A673 (cell line): Measurements from ENCODE around the gene RFK.

Source experiments
- EZH2 ChIP-seq: fragments of 200-600 bp; sonication (generic); IDR thresholded peaks from 2 replicates; pipeline ENCODE4 v1.6.1; 2017; ENCODE audit warnings: borderline replicate concordance, low read depth, mild to moderate bottlenecking, mixed read lengths, antibody characterized with exemption, low read length; ENCODE audit not compliant: poor library complexity, severe bottlenecking
- TF ChIP-seq, protein P1 (sequence below): fragments of 300-800, 200-600 bp; sonication (generic); conservative IDR thresholded peaks from 2 replicates; pipeline ENCODE4 v1.5.1; 2017; ENCODE audit warnings: low read depth, mild to moderate bottlenecking, antibody characterized with exemption, low read length, moderate library complexity, mixed read lengths

DNA sequence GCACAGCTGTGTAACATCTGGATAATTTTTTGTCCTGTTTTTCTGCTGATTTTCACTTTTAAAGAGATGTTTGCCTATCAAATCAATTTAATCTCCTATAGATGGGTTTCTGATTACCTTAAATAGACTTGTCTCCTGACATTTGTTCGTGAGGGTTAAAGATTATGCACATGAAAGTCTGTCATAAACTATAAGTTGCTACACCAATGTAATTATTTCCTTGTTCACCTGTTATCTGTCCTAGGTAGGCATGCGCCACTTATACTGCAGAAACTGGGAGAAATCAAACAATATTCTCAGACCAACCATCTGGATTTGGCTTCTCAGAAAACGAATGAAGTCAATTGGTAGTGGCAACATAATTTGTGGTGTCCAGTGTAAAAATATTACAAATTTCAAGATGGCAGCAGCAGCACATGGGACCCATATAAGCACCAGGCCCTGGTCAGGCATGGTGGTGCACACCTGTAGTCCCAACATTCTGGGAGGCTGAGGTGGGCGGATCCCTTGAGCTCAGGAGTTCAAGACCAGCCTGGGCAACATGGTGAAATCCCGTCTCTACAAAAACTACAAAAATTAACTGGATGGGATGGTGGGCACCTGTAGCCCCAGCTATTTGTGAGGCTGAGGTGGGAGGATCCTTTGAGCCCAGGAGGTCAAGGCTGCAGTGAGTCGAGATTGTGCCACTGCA lies 20.3 kb downstream of the RFK start:
- TF ChIP-seq EZH2 = no peak
- TF ChIP-seq, protein P1, sequence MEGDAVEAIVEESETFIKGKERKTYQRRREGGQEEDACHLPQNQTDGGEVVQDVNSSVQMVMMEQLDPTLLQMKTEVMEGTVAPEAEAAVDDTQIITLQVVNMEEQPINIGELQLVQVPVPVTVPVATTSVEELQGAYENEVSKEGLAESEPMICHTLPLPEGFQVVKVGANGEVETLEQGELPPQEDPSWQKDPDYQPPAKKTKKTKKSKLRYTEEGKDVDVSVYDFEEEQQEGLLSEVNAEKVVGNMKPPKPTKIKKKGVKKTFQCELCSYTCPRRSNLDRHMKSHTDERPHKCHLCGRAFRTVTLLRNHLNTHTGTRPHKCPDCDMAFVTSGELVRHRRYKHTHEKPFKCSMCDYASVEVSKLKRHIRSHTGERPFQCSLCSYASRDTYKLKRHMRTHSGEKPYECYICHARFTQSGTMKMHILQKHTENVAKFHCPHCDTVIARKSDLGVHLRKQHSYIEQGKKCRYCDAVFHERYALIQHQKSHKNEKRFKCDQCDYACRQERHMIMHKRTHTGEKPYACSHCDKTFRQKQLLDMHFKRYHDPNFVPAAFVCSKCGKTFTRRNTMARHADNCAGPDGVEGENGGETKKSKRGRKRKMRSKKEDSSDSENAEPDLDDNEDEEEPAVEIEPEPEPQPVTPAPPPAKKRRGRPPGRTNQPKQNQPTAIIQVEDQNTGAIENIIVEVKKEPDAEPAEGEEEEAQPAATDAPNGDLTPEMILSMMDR = no peak
